Measurements from ENCODE around the gene KIAA0513.

DNA sequence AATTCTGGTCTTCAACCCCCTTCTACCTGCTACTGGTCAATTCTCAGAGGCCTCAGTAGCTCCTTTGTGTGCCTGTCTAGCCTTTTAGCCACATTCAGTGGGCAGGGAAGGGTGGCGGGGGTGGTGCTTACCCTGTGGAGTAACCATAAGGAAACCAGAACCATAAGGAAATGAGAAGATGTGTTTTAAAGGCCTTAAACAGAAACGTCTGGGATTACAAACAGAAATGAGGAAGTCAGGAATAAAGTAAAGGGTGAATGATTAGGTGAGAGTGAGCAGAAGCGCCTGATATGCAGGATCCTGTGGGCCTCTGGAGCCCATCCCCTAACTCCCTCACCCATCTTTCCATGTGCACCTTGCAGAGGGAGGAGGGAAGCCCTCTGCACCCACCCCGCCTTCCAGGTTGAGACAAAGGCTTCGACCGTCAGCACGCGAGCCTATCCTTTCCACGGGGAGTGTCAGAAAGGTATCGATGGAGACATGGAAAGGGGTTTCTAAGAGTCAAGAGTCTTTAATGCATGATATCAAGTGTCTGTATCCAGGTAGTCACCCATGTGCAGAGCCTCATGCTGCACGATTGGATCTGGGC, 20.4 kb downstream of the KIAA0513 start:
- no peak for TF ChIP-seq EZH2 (IDR thresholded peaks at IDR 0.05; ENCODE audit: borderline replicate concordance, low read length)
- TF ChIP-seq, protein P1, sequence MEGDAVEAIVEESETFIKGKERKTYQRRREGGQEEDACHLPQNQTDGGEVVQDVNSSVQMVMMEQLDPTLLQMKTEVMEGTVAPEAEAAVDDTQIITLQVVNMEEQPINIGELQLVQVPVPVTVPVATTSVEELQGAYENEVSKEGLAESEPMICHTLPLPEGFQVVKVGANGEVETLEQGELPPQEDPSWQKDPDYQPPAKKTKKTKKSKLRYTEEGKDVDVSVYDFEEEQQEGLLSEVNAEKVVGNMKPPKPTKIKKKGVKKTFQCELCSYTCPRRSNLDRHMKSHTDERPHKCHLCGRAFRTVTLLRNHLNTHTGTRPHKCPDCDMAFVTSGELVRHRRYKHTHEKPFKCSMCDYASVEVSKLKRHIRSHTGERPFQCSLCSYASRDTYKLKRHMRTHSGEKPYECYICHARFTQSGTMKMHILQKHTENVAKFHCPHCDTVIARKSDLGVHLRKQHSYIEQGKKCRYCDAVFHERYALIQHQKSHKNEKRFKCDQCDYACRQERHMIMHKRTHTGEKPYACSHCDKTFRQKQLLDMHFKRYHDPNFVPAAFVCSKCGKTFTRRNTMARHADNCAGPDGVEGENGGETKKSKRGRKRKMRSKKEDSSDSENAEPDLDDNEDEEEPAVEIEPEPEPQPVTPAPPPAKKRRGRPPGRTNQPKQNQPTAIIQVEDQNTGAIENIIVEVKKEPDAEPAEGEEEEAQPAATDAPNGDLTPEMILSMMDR (conservative IDR thresholded peaks at IDR 0.05 in 1 of 2, IDR thresholded peaks at IDR 0.05 in 1 of 2; ENCODE audit: extremely low read depth in 1 of 2, insufficient read depth in 1 of 2, low read depth in 1 of 2, low read length in 2 of 2) = no peak

Measured in mammary epithelial cell (primary cell).